ENCODE measurements around the gene ORC3.
A peak's percentile ranks its signal among the peaks of the same experiment; 100 is the strongest.

ORC3 gene

DNA sequence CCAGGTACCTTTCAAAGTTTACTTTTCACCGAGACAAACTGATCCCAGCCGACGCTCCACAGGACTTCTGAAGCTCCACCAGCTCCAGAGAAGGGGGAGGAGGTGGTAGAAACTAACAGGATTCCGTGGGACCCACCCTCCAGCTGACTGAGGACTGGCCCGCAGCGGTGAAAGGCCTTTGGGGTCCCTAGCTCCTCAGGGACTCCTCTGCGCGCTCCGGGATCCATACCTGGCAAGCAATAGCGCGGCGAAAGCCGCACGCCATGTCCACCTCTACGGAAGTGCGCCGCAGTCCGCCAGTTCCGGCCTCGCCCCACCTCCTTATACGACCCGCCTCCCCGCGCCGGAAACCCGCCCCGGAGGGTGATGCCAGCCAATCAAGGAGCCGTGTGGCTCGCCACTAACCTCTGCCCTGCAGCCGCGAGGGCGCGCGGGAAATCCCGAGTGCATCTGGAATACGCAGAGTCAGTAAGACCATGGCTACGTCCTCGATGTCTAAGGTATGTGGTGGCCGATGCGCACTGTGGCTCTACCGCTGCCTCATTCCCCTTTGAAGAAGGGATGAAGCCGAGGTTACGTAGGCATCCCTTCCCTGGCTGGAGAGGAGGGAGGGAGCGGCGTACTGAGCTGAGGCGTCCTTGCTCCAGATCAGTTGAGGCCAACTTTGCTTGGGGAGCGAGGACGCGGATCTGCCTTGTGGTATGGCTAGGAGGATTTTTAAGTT, at the start of gene ORC3, which contains the start of gene RARS2:
Gene ORC3, plus strand, starts transcription at position 443 of the 724 bp plus-strand sequence. Its CDS starts 34 bp downstream, at position 477.
Gene RARS2, minus strand, starts transcription at position 295 of the 724 bp plus-strand sequence. Its CDS starts 30 bp downstream, at position 265.
- DNase-seq: peak; percentile 41 to 97 (median 90)

DNA sequence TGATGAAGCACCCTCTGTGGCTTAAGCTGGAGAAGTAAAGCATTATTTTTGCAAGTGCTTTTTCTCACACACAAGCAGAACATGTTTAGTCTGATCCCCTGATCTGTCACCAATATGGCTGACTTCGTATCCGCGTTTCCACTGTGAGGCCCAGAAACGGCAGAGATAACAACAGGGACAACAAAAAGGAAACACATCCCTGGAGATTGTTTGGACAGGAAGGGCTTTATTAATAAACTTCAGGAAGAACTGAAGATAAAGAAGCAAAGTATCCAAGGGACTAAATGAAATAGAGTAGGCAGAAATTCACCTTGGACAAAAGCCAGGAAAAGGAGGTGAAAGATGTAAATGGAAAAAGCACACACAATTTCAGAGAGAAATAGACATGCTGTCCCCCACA, 49.4 kb upstream of the ORC3 start:
- no peak for DNase-seq

DNA sequence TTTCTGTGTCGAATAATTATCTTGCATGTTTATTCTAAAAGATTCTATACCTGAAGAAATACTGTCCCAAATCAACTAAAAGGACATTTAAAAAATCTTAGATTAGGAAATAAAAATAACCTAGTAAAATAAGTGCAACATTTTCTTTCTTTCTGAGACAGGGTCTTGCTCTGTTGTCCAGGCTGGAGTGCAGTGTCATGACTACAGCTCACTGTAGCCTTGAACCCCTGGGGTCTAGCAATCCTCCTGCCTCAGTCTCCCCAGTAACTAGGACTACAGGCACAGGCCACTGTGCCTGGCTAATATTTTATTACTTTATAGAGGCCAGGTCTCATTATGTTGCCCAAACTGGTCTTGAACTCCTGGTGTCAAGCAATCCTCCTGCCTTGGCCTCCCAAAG, 48.9 kb upstream of the ORC3 start:
- no peak for DNase-seq

DNA sequence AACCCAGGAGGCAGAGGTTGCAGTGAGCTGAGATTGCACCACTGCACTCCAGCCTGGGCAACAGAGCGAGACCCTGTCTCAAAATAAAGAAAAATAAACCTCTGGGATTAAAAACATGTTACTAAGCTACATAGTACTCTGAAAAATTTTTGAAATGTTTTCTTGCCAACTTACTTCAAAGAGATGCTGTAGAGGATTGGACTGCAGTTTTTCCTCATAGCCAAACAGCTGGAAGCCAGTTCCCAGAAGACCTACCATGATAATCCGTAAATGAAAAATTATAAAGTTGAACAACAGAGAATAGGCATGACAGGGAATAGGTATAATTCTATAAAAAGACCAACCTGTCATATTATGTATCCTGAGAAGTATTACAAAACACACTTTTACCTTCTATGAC, 48.2 kb upstream of the ORC3 start:
- no peak for DNase-seq

DNA sequence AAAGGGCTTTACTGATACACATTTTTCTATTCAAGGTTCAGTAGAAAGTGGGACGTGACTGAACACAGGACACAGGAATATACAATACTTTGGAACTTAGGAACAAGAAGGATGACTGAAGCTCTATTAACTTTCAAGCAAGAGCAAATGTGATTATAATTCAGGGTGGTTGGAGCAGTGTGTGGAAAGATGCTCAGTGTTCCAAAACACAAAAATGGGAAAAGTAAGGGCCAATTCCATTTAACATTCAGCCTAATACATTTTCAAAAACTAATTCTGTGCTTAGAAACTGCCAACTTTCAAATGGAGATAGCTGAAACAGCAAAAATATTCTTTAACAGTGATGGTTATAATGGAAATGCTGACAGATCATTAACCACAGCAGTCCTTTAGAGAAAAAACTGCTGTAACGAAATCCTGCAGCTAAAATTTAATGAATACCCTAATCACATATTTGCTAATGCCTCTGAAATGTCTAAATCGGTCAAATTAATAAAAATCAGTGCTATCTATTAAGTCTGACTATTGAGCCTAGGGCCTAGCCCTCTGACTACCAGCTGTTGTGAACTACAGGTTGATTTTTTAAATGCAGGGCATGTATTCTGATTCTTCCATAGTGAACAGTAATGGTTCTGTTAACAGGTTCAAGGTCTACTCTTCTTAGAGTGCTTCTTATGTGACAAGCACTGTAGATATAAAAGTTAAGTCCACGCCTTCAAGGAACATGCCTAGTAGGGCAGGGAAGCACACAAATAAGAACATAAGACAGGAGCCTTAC, 46.0 kb upstream of the ORC3 start:
- DNase-seq: no peak

DNA sequence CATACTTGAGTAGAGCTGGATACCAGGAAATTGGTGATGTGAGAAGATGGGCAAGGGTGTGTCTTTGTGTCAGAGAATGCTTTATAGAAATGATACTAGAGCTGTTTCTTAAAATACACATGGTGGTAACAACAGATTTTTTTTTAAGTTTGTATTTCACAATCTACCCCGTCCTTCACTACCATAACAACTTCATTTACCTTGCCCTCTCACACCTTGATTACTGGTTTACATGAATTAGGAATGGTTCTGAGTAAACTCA, 45.5 kb upstream of the ORC3 start:
- no peak for DNase-seq

DNA sequence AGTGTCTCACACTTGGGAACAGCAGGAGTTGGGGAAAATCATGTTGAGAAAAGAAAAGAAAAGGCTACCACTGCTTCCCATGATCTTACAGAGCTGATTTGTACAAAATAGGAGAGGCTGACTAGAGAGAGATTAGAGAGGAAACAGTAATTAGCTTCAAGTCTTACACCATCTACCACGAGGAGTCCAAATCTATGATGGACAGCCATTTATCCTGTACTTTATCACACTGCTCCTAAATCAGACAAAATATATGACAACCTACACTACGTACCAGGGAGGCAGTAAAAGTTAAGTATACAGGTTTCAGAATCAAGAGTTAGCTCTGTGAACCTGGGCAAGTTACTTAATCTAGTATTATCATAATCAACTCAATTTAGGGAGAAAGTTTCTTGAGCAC, 38.1 kb upstream of the ORC3 start:
- no peak for DNase-seq

DNA sequence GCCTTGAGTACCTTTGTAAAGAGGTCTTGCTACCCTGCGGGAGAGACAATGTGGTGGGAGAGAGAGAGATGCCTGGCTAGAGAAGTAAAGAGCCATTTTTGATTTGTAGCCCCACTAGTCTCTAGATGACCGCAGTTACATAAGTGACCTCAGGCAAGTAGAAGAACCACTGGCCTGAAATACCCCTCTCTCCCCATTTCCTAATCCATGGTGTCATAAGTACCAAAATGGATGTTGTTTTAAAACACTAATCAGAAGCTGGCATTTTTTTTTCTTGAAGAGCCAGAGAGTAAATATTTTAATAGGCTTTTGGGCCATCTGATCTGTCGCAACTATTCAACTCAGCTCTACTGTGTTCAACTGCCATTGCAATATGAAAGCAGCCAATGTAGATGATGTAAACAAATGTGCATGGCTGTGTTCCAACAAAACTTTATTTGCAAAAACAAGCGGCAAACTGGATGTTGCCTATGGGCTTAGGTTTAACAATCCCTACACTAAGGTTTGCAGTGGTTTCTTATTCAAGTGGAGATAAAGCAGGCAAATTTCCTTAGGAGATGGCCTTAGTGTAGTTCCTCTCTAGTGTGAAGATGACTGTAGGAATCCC, 36.7 kb upstream of the ORC3 start:
- no peak for DNase-seq

DNA sequence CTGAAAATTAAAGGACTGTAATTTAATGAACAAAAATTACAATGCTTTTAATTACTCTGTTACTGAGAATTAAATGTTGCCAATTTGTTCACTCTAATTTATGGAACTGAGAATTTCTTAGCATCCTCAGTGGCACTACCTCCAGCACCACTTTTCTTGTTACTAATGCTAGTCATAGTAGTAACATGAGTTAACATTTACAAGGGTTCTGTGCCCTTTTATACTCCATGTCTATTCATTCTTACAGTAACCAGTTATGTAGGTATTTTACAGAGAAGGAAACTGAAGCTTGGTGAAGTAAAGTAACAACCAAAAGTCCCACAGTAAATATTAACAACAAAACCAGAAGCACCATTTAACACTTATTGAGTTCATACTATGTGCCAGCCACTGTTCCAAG, 34.4 kb upstream of the ORC3 start:
- no peak for DNase-seq

DNA sequence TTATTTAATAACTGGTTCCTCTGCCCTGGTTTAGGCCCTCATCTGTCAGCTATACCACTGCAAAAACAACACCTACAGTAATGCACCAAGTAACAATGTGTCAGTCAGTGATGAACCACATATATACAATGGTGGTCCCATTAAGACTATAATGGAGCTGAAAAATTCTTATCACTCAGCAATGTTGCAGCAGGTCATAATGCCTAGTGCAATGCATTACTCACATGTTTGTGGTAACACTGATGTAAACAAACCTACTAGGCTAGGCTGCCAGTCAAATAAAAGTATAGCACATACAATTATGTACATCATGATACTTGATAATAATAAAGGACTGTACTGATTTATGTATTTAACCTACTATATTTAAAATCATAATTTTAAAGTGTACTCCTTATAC, 31.5 kb upstream of the ORC3 start:
- DNase-seq: no peak

DNA sequence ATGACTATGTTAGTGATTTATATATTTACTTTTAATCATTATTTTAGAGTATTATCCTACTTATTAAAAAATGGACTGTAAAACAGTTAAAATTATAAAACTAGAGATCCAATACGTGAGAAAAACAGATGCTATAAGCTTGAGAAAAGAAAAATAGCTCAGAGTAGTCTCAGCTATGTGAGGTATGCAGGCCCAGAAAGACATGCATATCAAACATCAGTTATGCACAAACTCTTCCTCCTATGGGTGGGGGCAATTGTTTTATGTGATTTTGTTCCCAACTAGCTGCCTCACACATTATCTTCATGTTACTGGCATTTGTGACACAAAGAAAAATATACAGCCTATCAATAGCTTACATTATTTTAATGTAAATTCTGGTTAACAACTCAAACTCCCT, 28.9 kb upstream of the ORC3 start:
- no peak for DNase-seq

DNA sequence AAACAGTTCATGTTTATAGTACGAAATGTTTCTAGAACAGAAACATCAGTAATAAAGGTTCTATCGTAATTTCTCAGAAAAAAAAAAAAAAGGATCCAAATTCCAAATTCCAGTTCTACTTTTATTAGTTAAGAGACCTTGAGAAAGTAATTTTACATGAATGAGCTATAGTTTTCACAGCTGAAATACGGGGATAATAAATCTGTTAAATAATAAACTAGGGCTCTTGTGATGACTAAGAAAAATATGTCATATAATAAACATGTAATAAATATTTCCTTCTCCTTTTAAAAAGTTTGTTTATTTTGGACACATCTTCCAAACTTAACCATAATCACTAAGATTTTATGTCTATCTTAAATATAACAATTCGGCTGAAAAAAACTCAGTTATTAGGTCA, 17.9 kb upstream of the ORC3 start:
- DNase-seq: no peak

DNA sequence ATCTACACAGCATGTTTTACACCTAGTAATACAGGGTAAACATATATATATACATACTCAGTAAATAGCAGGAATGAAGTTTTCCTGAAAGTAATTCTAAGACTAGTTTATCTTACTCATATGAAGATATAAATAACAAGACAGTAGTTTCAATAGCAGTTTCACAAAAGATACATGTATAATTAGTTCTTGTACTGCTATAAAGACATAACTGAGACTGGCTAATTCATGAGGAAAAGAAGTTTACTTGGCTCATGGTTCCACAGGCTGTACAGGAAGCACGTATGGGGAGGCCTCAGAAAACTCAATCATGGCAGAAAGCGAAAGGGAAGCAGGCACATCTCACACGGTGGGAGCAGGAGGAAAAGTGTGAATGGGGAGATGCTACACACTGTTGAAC, 17.1 kb upstream of the ORC3 start:
- no peak for DNase-seq

DNA sequence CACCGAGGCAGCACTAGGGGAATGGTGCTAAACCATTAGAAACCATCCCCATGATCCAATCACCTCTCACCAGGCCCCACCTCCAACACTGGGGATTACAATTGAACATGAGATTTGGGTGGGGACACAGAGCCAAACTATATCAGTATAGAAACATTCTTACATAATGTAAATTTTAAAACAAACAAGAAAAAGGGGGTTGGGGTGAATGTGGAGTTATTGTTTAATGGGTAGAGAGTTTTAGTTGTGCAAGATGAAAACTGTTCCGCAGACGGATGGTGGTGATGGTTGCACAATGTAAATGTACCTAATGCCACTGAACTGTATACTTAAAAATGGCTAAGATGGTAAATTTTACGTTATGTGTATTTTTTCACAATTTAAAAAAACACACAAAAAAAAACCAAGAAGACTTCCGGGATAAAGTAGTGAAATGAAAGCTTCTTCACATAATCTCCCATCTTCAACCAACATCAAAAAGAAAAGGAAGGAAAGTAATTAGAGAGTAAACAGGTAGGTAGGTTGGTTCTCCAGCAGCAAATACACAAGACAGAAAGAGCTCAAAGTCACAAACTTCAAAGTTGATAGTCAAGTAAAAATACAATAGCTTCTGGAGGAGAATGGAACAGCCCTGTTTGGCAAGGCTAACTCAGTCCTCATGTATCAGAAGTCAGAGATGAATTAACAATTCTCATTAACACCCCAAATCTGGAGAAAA, 16.5 kb upstream of the ORC3 start:
- DNase-seq: no peak

DNA sequence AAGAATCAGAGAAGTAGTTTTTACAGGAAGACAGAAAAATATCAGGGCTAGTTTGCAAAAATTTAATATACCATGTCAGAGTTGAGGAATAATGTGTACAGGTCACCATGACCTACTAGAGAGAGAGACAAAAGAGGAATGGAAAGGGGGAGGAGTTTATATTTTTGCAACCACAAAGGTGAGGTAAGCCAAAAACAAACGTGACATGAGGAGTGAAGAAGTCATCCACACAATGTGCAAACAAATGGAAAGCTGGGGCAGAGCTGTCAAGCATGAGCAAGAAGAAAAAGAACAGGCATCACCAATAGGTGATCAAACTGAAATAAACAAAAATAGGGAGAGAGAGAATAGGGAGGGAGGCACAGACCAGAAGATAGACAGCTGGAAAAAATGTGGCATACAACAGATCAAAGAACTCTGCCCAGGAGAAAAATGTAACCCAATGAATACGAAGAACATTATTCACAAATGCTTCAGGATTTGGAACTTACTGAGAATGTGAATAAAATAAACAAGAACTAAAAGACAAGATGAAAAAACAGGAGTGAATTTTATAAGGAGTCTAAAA, 15.6 kb upstream of the ORC3 start:
- DNase-seq: no peak

DNA sequence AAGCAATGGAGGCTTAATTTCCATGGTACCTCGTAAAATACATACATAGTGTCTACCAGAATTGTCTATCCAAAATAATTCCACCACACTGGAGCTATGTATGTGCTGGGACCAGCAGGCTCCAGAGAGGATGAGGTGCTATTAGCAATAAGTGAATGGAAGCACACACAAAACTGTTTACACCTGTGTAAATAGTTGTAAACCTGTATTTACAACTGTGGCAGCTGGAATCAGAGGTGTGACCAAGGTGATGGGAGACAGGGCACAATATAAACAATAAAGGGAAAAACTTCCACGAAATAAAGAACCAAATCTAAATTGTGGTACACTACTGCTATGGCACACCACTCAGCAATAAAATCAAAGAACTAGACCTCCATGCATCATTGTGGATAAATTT, 14.5 kb upstream of the ORC3 start:
- no peak for DNase-seq

DNA sequence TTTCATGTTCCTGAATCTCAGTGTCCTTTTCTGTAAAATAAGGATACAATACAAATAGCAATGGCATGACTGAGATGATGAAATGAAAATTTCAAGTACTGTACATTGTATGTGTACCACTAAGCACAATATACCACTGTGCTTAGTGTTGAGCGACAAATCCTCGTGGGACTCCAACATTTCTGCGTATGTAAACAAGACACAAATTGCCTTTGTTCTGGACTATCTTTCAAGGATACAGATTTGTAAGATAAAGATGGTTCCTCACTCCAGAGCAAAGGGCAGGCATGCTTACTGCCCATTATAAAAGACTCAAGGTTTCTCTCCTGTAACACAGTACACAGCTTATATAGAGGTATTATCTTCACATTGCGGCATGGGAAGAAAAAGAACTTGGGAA, 6.1 kb upstream of the ORC3 start:
- no peak for DNase-seq

DNA sequence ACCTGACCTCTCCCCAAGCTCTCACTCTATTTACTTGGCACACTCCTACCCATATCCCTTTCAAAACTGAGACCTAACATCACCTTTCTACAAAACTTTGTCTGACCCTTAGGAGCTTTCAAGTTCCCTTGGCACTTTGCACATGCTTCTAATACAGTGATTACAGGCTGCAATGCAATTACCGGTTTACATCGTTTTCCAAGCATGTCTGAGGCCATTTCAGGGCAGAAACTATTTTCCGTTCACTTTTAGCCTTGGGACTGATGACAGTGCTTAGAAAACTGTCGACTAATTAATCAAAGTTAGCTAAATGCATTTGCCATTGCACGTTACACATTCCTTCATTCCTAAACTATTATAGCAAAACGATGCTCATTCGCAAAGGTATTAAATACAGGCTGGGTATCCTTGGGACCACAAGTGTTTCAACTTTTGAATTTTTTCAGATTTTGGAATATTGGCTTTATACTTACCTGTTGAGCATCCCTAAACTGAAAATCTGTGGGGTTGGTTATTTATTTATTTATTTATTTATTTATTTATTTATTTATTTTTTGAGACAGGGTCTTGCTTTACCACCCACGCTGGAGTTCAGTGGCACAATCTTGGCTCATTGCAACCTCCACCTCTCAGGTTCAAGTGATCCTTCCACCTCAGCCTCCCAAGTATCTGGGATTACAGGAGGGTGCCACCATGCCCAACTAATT, 3.4 kb upstream of the ORC3 start:
- no peak for DNase-seq

DNA sequence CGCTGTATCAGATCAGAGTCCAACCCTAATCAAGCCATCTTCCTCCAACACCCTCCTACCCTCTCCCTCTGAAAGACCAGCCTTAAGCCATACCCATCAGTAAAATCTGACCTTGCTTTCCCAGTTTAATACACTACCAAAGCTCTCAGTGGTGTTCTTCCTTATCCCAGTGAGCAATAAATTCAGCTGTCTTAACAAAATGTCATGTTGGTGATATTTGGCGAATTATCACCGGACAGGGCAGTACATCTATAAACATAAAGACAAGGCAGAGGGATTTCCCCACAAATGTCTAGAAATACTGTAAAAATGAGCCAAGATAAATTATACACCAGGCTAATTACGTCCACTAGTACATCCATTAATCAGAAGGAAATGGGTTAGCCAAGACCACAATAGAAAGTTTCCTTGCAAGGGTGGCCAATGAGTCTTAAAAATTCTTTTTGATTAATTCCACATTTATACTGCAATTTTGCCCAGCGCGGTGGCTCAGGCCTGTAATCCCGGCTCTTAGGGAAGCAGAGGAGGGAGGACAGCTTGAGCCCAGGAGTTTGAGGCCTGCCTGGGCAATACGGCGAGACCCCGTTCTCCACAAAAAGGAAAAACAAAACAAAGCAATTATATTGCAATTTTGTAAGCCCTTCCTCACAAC, 1.1 kb upstream of the ORC3 start:
- DNase-seq: no peak

DNA sequence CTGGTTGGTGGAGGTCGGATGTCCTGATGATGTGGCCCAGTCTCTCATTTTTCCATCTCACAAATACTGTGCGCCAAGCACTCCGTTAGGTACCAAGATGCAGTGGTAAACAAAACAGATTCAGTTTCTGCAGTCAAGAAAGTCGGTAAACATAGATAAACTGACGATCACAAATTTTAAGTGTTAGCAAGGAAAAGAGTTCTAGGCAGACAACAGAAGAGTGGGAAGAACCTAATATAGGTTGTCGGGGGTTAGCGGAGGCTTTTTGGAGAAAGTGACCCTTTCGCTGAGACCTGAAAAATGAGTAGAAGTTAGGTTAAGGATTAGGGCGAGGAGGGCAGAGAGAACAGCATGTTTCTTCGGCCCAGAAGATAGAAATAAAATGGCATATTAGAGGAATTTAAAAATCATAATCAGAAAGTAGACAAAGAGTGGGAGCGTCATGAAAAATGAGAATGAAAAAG, 514 bp downstream of the ORC3 start:
- DNase-seq: no peak

DNA sequence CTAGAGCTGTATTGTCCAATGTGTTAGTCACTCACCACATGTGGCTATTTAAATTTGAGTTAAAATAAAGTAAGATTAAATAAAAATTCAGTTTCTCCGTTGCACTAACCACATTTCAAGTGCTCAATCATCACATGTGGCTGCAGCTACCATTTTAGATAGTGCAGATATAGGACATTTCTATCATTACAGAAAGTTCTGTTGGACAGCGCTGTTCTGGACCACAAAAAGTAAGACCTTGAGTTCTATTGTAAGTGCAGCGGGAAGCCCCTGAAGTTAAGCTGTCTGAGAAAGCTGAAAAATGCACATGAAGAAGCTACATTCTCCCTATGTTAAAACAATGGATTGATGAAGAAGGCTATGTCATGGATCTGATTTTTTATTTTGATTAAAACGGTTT, 1.1 kb downstream of the ORC3 start:
- no peak for DNase-seq

DNA sequence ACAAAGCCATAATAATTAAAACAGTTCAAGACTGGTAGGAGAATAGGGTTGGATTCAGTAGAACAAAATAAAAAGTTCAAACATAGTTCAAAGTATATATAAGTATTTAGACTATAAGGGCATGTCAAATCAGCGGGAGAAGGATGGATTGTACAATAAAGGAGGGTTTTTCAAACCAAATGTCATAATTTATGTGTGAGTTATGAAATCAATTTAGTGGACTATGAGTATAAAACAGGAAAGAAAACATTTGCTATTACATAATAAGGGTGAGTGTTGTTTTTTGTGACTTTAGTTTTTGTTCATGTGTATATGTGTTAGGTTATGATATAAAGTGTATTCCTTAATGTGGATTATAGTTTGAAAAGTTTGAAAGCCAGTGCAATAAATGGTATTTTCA, 10.6 kb downstream of the ORC3 start:
- no peak for DNase-seq

All from C1 segment of cervical spinal cord (tissue), 14 donors.